IPS-20b (cell line): ENCODE measurements around the gene TNKS2.
"Not testable (repeated sequence)": the region's sequence is repeated elsewhere in the genome, so short reads cannot be mapped to it uniquely, and the experiment has no call there.

Experiments
- H3K27ac ChIP-seq: one replicate; pipeline ENCODE4 v1.5.1; 2013; ENCODE audit warnings: low read length
- H3K27me3 ChIP-seq: 2 replicates; pipeline ENCODE4 v1.6.1; 2013; ENCODE audit warnings: mild to moderate bottlenecking, low read length, inconsistent platforms; ENCODE audit not compliant: insufficient read depth
- H3K36me3 ChIP-seq: 2 replicates; pipeline ENCODE4 v1.6.1; 2013; ENCODE audit warnings: low read depth, mild to moderate bottlenecking, inconsistent platforms, low read length, moderate library complexity; ENCODE audit not compliant: insufficient read depth
- H3K4me1 ChIP-seq: 2 replicates; pipeline ENCODE4 v1.6.1; 2013; ENCODE audit warnings: mild to moderate bottlenecking, control low read depth, inconsistent platforms, low read length, moderate library complexity; ENCODE audit not compliant: insufficient read depth
- H3K4me3 ChIP-seq: 2 replicates; pipeline ENCODE4 v1.5.1; 2013; ENCODE audit warnings: mild to moderate bottlenecking, low read length, inconsistent platforms
- H3K9ac ChIP-seq: 2 replicates; pipeline ENCODE4 v1.6.1; 2013; ENCODE audit warnings: low read depth, mild to moderate bottlenecking, inconsistent platforms, low read length, moderate library complexity
- H3K9me3 ChIP-seq: 2 replicates; pipeline ENCODE4 v1.6.1; 2013; ENCODE audit warnings: mild to moderate bottlenecking, low read depth, low read length, inconsistent platforms; ENCODE audit not compliant: insufficient read depth

The TNKS2 gene

GRCh38 chr10:91798649-91799611 is 704 bp downstream of the TNKS2 start:
- Histone ChIP-seq H3K4me1 (peaks cover 25% of the 10 kb centered on the region), H3K9ac (peak overlapping the region; percentile 98), H3K27ac (peak overlapping the region; percentile 81), H3K27me3 (no peaks in the 10 kb centered on the region), H3K9me3 (no peaks in the 10 kb centered on the region), H3K36me3 (peaks cover 30% of the 10 kb centered on the region), H3K4me3 (peak overlapping the region; percentile 99)

DNA sequence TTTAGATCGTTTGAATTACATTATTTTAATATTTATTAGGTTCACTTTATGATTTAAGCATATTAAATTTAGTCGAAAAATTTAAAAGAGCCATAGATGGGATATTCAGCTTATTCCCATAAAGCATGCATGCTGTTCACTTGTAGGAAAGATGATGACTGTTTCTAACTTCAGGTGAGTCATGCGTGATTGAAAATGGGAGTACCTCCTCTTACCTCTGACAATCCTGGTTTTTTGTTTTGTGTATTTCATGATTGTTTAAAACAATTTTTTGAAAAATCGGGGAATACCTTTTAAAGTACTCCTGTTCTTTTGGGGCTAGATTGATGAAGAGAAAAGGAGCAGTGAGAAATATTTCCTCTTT is 1.4 kb downstream of the TNKS2 start:
- H3K27ac ChIP-seq = peak overlapping the region; percentile 81
- H3K9me3 ChIP-seq = no peaks in the 10 kb centered on the region
- H3K27me3 ChIP-seq = no peaks in the 10 kb centered on the region
- peaks cover 37% of the 10 kb centered on the region for H3K36me3 ChIP-seq
- H3K4me3 ChIP-seq = peak overlapping the region; percentile 99
- H3K9ac ChIP-seq = peak overlapping the region; percentile 98; the same call in 1 of the 2 replicates
- peaks cover 25% of the 10 kb centered on the region for H3K4me1 ChIP-seq

DNA sequence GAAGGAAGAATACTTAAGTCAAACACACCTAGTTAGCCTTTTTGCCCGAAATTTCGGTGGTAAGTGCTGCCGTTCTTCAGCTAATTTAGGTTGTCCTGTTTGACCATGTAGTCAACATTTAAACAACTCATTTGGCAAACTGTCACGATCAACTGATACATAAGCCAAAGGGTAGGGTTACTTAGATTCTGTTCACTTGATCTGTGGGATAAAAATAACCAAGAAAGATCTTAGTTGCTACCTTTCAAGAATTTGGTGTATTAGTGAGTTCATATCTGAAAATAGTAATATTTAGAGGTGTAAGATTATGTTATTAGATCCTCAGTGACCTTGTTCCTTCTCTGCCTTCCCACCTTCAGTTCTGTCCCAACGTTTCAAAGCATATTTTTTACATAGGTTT is 2.0 kb downstream of the TNKS2 start:
- H3K36me3 ChIP-seq = peaks cover 40% of the 10 kb centered on the region
- H3K9me3 ChIP-seq = no peaks in the 10 kb centered on the region
- H3K27me3 ChIP-seq = no peaks in the 10 kb centered on the region
- no peak overlapping the region for H3K27ac ChIP-seq
- H3K4me3 ChIP-seq = peak overlapping the region; percentile 99
- peak overlapping the region; percentile 98; the same call in 1 of the 2 replicates for H3K9ac ChIP-seq
- peaks cover 25% of the 10 kb centered on the region for H3K4me1 ChIP-seq

- H3K4me3 ChIP-seq = peak overlapping the region; percentile 99
- peak overlapping the region; percentile 98; the same call in 1 of the 2 replicates for H3K9ac ChIP-seq
- H3K27me3 ChIP-seq = no peaks in the 10 kb centered on the region
- peaks cover 46% of the 10 kb centered on the region for H3K36me3 ChIP-seq
- no peaks in the 10 kb centered on the region for H3K9me3 ChIP-seq
- peaks cover 25% of the 10 kb centered on the region for H3K4me1 ChIP-seq
- no peak overlapping the region for H3K27ac ChIP-seq
These were observed 2.5 kb downstream of the TNKS2 start for GRCh38 chr10:91800756-91801155.

DNA sequence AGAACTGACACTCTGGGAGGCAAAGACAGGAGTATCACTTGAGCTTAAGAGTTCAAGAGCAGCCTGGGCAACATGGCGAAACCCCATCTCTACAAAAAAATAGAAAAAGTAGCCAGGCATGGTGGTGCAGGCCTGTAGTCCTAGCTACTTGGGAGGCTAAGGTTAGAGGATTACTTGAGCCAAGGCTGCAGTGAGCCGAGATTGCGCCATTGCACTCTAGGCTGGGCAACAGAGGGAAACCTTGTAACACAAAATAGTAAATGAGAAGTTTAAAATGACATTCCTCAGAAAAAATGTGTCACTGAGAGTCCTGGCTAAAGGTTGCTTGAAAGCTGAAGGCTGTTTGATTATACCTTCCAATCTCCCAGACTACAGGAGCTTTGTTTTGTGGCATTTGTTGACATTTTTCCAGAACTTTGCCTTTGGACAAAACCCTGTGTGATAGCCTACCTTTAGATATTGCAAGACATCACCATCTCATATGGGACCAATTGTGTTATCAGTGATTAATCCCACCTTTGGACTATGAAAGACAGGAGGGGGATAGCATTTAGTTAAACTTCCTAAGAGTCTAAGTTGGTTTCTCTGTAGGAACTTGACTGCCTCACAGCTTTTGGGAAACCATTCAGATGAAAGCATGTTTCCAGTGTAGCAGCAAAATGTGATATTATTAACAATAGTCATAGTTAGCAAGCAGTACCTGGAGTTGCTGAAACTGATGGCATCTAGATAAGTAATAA is 5.3 kb downstream of the TNKS2 start:
- no peaks in the 10 kb centered on the region for H3K9me3 ChIP-seq
- no peak overlapping the region for H3K4me3 ChIP-seq
- H3K36me3 ChIP-seq = peaks cover 65% of the 10 kb centered on the region
- H3K4me1 ChIP-seq = peaks cover 11% of the 10 kb centered on the region; the same call in 1 of the 2 replicates
- H3K9ac ChIP-seq = no peak overlapping the region
- H3K27me3 ChIP-seq = no peaks in the 10 kb centered on the region
- no peak overlapping the region for H3K27ac ChIP-seq

- Histone ChIP-seq H3K4me1 (peaks cover 11% of the 10 kb centered on the region; the same call in 1 of the 2 replicates), H3K4me3 (no peak overlapping the region), H3K27ac (no peak overlapping the region), H3K9me3 (no peaks in the 10 kb centered on the region), H3K9ac (no peak overlapping the region), H3K27me3 (no peaks in the 10 kb centered on the region), H3K36me3 (peaks cover 65% of the 10 kb centered on the region)
These were observed 5.9 kb downstream of the TNKS2 start for GRCh38 chr10:91804126-91804510.

GRCh38 chr10:91805110-91805838 is 7.0 kb downstream of the TNKS2 start:
- Histone ChIP-seq H3K36me3 (peaks cover 65% of the 10 kb centered on the region), H3K9ac (no peak overlapping the region), H3K27ac (no peak overlapping the region), H3K9me3 (no peaks in the 10 kb centered on the region), H3K27me3 (no peaks in the 10 kb centered on the region), H3K4me1 (peaks cover 3% of the 10 kb centered on the region; the same call in 1 of the 2 replicates), H3K4me3 (no peak overlapping the region)

- not testable (repeated sequence) for H3K9ac ChIP-seq, H3K27me3 ChIP-seq, H3K4me1 ChIP-seq, H3K4me3 ChIP-seq, H3K27ac ChIP-seq, H3K9me3 ChIP-seq
- peaks cover 56% of the 10 kb centered on the region for H3K36me3 ChIP-seq
These were observed 9.0 kb downstream of the TNKS2 start for GRCh38 chr10:91807264-91807663.

DNA sequence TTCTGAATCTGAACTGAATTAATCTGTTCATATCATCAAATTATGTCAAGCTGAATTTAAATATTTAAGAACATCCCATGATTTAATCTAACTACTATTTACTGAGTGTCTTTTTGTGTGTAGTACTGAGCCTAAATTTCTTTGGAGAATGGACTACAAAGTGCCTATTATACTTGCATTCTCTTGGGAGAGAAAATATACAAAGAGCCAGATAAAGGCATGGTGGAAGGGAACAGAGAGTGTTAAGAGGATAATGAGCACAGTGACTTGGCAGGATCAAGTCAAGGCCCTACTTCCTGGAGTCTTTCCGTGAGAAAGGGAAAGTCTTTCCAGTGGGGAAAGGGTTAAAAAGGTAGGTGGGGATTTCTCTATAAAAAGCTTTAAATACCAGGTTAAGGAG is 15.0 kb downstream of the TNKS2 start:
- H3K9ac ChIP-seq = no peak overlapping the region
- no peaks in the 10 kb centered on the region for H3K27me3 ChIP-seq
- H3K4me1 ChIP-seq = no peaks in the 10 kb centered on the region
- no peak overlapping the region for H3K27ac ChIP-seq
- H3K9me3 ChIP-seq = no peaks in the 10 kb centered on the region
- peaks cover 65% of the 10 kb centered on the region for H3K36me3 ChIP-seq
- H3K4me3 ChIP-seq = no peak overlapping the region

DNA sequence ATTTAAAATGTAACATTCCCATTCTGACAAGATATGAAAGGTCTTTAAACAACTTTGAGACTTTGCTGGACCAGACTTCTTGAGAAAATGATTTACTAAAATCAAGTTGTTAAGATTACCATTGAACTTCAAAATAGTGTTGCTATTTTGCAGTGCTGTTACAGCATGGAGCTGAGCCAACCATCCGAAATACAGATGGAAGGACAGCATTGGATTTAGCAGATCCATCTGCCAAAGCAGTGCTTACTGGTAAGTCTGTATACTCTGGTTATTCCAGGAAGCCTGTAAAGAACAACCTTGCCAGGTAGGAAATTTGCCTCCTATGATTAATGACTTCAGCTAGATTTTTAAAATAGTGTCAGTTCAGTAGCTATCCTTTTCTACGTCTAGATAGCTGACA is 18.8 kb downstream of the TNKS2 start:
- peaks cover 98% of the 10 kb centered on the region for H3K36me3 ChIP-seq
- no peaks in the 10 kb centered on the region for H3K9me3 ChIP-seq
- H3K4me3 ChIP-seq = no peak overlapping the region
- H3K4me1 ChIP-seq = no peaks in the 10 kb centered on the region
- no peaks in the 10 kb centered on the region for H3K27me3 ChIP-seq
- H3K9ac ChIP-seq = no peak overlapping the region
- no peak overlapping the region for H3K27ac ChIP-seq

DNA sequence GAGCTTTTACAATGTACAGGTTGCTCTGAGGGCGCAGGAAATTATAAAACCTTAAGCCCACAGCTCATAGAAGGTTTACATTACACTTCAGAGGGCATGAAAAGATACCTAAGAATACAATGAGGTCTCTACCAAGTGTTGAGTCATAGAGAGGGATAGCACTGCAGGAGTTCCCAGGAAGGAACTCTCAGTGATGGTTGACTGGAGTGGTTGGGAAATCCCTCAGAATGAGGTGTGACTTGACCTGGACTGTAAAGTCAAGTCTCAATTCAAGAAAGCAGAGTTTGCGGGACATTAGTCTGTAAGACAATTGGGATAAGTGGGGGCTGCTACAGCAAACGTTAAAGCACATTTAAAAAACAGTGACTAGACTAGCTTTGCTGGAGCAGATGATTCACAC is 21.9 kb downstream of the TNKS2 start:
- H3K36me3 ChIP-seq = peaks cover 97% of the 10 kb centered on the region

More for the DNA sequence above, 21.9 kb downstream of the TNKS2 start:
- no peaks in the 10 kb centered on the region for H3K4me1 ChIP-seq
- H3K9ac ChIP-seq = no peak overlapping the region
- no peaks in the 10 kb centered on the region for H3K9me3 ChIP-seq
- H3K4me3 ChIP-seq = no peak overlapping the region
- no peak overlapping the region for H3K27ac ChIP-seq
- H3K27me3 ChIP-seq = no peaks in the 10 kb centered on the region
